Panc1 (cell line): ENCODE measurements around the gene ENTPD7. TPM values are rescaled to one million over a fixed set of nuclear protein-coding genes. Genes with fewer than 3 reads are reported as not detected.
A peak's percentile ranks its signal among the peaks of the same experiment; 100 is the strongest.
"Not testable (repeated sequence)": the region's sequence is repeated elsewhere in the genome, so short reads cannot be mapped to it uniquely, and the experiment has no call there.

Experiments used
- ATAC-seq: fragments of 200-7000 bp; cut with Tn5 transposase; 2 replicates; pipeline ENCODE4 v1.9.1; 2020; ENCODE audit warnings: mild to moderate bottlenecking, moderate library complexity
- BruUV-seq: library from RNA; stranded (reverse); fragments of 400-500 nt; replicated peaks from 2 replicates; lab custom pipeline; 2021; lab: Mats Ljungman, UMichigan
- CTCF ChIA-PET: fragments of 300-600 bp; sonication (Branson Sonifier 250); formaldehyde crosslinking; loops from one replicate; lab custom pipeline; 2022; ENCODE audit warnings: antibody characterized with exemption; lab: Charles Lee
- POLR2A ChIA-PET: fragments of 300-600 bp; sonication (Branson Sonifier 250); formaldehyde crosslinking; loops from one replicate; lab custom pipeline; 2022; ENCODE audit warnings: antibody characterized with exemption; lab: Charles Lee
- DNase-seq: peaks from one replicate; pipeline ENCODE4 v3.0.0-alpha.2; 2010; ENCODE audit warnings: low read depth, low spot score
- H3K27ac ChIP-seq: 2 replicates; pipeline ENCODE4 v1.5.1; 2011; ENCODE audit warnings: mild to moderate bottlenecking, low read length, inconsistent platforms
- H3K27me3 ChIP-seq: fragments of 200-500 bp; sonication (Bioruptor generic); 2 replicates; pipeline ENCODE4 v1.6.0; 2014; ENCODE audit warnings: low read length, inconsistent platforms; ENCODE audit not compliant: control insufficient read depth, insufficient read depth
- H3K36me3 ChIP-seq: fragments of 200-500 bp; sonication (Bioruptor generic); 2 replicates; pipeline ENCODE4 v1.5.1; 2014; ENCODE audit warnings: inconsistent platforms, mild to moderate bottlenecking, low read length, moderate library complexity; ENCODE audit not compliant: control insufficient read depth, insufficient read depth
- H3K4me1 ChIP-seq: 2 replicates; pipeline ENCODE4 v1.5.1; 2011; ENCODE audit warnings: inconsistent platforms, mild to moderate bottlenecking, low read length, moderate library complexity; ENCODE audit not compliant: control insufficient read depth, insufficient read depth
- H3K4me3 ChIP-seq, 2 experiments: 2 replicates each; pipeline ENCODE4 v1.5.1; 2011 to 2012; ENCODE audit warnings: low read depth in 2 of 2, low read length in 2 of 2, mild to moderate bottlenecking in 2 of 2, inconsistent platforms in 1 of 2, moderate library complexity in 1 of 2
- H3K9me3 ChIP-seq: fragments of 200-500 bp; sonication (Bioruptor generic); 2 replicates; pipeline ENCODE4 v1.5.1; 2014; ENCODE audit warnings: low read depth, mild to moderate bottlenecking, inconsistent platforms, low read length, moderate library complexity; ENCODE audit not compliant: control insufficient read depth, insufficient read depth
- CTCF ChIP-seq: fragments of 450-650 bp; IDR thresholded peaks from 2 replicates; pipeline ENCODE4 v1.5.1; 2017; ENCODE audit warnings: mild to moderate bottlenecking
- POLR2AphosphoS5 ChIP-seq: IDR thresholded peaks from 2 replicates; pipeline ENCODE4 v1.6.1; 2012; ENCODE audit warnings: mild to moderate bottlenecking, low read depth, low read length, moderate library complexity
- REST ChIP-seq, 2 experiments: IDR thresholded peaks; 2 replicates each; pipeline ENCODE4 v1.6.1; 2011 to 2012; ENCODE audit warnings: low read depth in 2 of 2, control low read depth in 1 of 2, low read length in 1 of 2, mild to moderate bottlenecking in 1 of 2, moderate library complexity in 1 of 2; ENCODE audit not compliant: insufficient read depth in 1 of 2
- SIN3A ChIP-seq: IDR thresholded peaks from 2 replicates; pipeline ENCODE4 v1.6.1; 2012; ENCODE audit warnings: low read depth, mild to moderate bottlenecking, low read length, moderate library complexity, borderline replicate concordance; ENCODE audit not compliant: insufficient read depth
- TCF7L2 ChIP-seq: IDR thresholded peaks from 2 replicates; pipeline ENCODE4 v1.6.1; 2011; ENCODE audit warnings: mild to moderate bottlenecking, low read depth, low read length, inconsistent platforms
- in situ Hi-C: cut with HindIII; loops from 2 replicates; pipeline ENCODE4 v1.10.0; 2016; ENCODE audit warnings: low sequenced_read_pairs, low pct_unique_long_range_greater_than_20kb
- intact Hi-C: fragments of 100-400 bp; cut with micrococcal nuclease; formaldehyde crosslinking; loops from one replicate; pipeline ENCODE4 v1.10.0; 2022; ENCODE audit not compliant: unreplicated experiment
- total RNA-seq: library from RNA; stranded (reverse); gene quantifications from one replicate; pipeline ENCODE4 v1.2.1, GENCODE V29; 2021; ENCODE audit not compliant: unreplicated experiment

Gene ENTPD7
- total RNA-seq, 1 experiment from 2014 or later = 15.9 TPM

- in situ Hi-C loops = no loop called here
- TF ChIP-seq TCF7L2 = no peak
- TF ChIP-seq POLR2AphosphoS5 = no peak
- no peak for TF ChIP-seq REST (IDR thresholded peaks at IDR 0.05; ENCODE audit: insufficient read depth in 1 of 2, low read depth in 2 of 2, low read length in 1 of 2)
- no peak for TF ChIP-seq CTCF
- TF ChIP-seq SIN3A = no peak
- no peak overlapping the region for H3K27ac ChIP-seq
- no peak for ATAC-seq
- peaks cover 18% of the 10 kb centered on the region for H3K9me3 ChIP-seq
- ChIA-PET CTCF (no interaction called here), POLR2A (interaction anchor here (0.6 kb wide), 1 partner anchor 21 kb away, joined by 4 read pairs; no protein-coding TSS in a partner anchor)
- no peak overlapping the region for H3K4me3 ChIP-seq
- H3K36me3 ChIP-seq = peaks cover 64% of the 10 kb centered on the region
- peaks cover 6% of the 10 kb centered on the region for H3K4me1 ChIP-seq
- BruUV-seq = no TSS peak
- no peaks in the 10 kb centered on the region for H3K27me3 ChIP-seq
- intact Hi-C loops = no loop called here
- DNase-seq = no peak
Measured at GRCh38 chr10:99743841-99744240, 84.5 kb downstream of the ENTPD7 start.

DNA sequence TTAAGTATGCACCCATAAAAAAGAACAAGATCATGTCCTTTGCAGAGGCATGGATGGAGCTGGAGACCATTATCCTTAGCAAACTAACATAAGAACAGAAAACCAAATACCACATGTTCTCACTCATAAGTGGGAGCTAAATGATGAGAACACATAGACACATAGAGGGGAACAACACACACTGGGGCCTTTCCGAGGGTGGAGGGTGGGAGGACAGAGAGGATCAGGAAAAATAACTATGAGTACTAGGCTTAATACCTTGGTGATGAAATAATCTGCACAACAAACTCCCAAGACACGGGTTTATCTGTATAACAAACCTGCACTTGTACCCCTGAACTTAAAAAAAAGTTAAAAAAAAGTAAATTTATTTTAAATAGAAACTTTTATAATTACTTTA, 86.9 kb downstream of the ENTPD7 start:
- POLR2A ChIA-PET, H3K4me1 ChIP-seq: not testable (repeated sequence)
- peaks cover 66% of the 10 kb centered on the region for H3K36me3 ChIP-seq

DNA sequence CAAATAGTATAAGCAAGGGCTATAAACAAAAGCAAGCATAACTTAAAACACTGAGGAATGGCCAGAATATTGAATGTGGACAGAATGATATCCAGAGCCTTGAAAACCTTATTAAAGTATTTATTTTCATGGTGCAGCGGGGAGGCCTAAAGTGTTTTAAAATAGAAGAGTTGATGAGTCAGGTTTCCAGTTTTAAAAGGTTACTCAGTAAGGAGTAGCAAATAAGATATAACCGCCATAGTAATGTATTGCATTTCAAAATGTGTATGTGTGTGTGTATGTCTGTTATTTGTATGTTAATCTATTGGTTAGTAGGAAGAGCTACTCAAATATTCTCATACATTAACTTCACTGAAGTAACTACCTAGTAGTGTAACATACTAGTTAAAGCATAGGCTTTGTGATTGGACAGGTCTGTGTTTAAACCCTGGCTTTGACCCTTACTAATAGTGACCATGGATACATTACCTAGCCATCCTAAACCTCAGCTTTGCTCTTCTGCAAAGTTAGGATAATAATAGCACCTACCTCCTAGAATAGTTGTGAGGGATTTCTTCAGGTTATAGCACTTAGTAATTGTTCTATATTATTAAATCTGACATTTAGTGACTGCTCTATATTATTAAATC, 89.6 kb downstream of the ENTPD7 start:
- intact Hi-C loops = no loop called here
- Histone ChIP-seq H3K27me3 (no peaks in the 10 kb centered on the region), H3K9me3 (no peaks in the 10 kb centered on the region), H3K4me1 (no peaks in the 10 kb centered on the region), H3K36me3 (peaks cover 61% of the 10 kb centered on the region), H3K4me3 (no peak overlapping the region), H3K27ac (no peak overlapping the region)
- ChIA-PET CTCF (no interaction called here), POLR2A (no interaction called here)
- TF ChIP-seq POLR2AphosphoS5 = no peak
- TF ChIP-seq TCF7L2 = no peak
- TF ChIP-seq SIN3A = no peak
- TF ChIP-seq CTCF = no peak
- no peak for TF ChIP-seq REST (IDR thresholded peaks at IDR 0.05; ENCODE audit: insufficient read depth in 1 of 2, low read depth in 2 of 2, low read length in 1 of 2)
- DNase-seq (no peak), ATAC-seq (no peak)
- BruUV-seq = TSS peak; percentile 13
- in situ Hi-C loops = no loop called here

More for the DNA sequence above, 86.9 kb downstream of the ENTPD7 start:
- ATAC-seq, in situ Hi-C loops, H3K27me3 ChIP-seq, H3K9me3 ChIP-seq, CTCF ChIA-PET, BruUV-seq, H3K4me3 ChIP-seq, DNase-seq, H3K27ac ChIP-seq, intact Hi-C loops: not testable (repeated sequence)
